Tibial nerve (tissue), 4 donors: ENCODE measurements around the gene ZNF232. TPM values are rescaled to one million over a fixed set of nuclear protein-coding genes. Genes with fewer than 3 reads are reported as not detected.

Experiments
- DNase-seq, 2 donors: peaks; one replicate each; pipeline ENCODE4 v3.0.0-alpha.2; 2019; ENCODE audit warnings: low spot score in 2 of 2
- H3K27ac ChIP-seq, 4 donors: fragments of 200-600 bp; sonication (generic) in 3 of 4; one replicate each; pipeline ENCODE4 v1.5.1; 2017 to 2019; ENCODE audit warnings: mild to moderate bottlenecking in 1 of 4
- H3K27me3 ChIP-seq, 2 donors: fragments of 200-600 bp; sonication (generic) in 1 of 2; one replicate each; pipeline versions ENCODE4 v1.5.1 to v1.6.0; 2017 to 2019
- H3K36me3 ChIP-seq, 3 donors: fragments of 200-600 bp; sonication (generic); one replicate each; pipeline ENCODE4 v1.5.1; 2018 to 2019
- H3K4me1 ChIP-seq, 4 donors: fragments of 200-600 bp; sonication (generic) in 3 of 4; one replicate each; pipeline ENCODE4 v1.5.1; 2017 to 2019
- H3K4me3 ChIP-seq, 4 donors: fragments of 200-600 bp; sonication (generic) in 3 of 4; one replicate each; pipeline ENCODE4 v1.5.1; 2017 to 2019; ENCODE audit warnings: mild to moderate bottlenecking in 1 of 4, moderate library complexity in 1 of 4
- H3K9me3 ChIP-seq, 4 donors: fragments of 200-600 bp; sonication (generic) in 3 of 4; one replicate each; pipeline ENCODE4 v1.5.1; 2017 to 2019
- CTCF ChIP-seq, 5 experiments: fragments of 200-600 bp in 3 of 5; fragments of 450-650 bp in 2 of 5; sonication (generic) in 3 of 5; IDR thresholded peaks; one replicate each; pipeline ENCODE4 v1.5.1; 2016 to 2019; ENCODE audit warnings: antibody characterized with exemption in 5 of 5, mild to moderate bottlenecking in 3 of 5, moderate library complexity in 2 of 5
- EP300 ChIP-seq, 2 donors: sonication (generic); formaldehyde crosslinking; IDR thresholded peaks; one replicate each; pipeline ENCODE4 v1.6.1; 2017; ENCODE audit warnings: antibody characterized with exemption in 2 of 2, mild to moderate bottlenecking in 1 of 2
- POLR2A ChIP-seq, 2 donors: fragments of 450-650 bp; IDR thresholded peaks; one replicate each; pipeline ENCODE4 v1.6.1; 2017; ENCODE audit warnings: antibody characterized with exemption in 2 of 2, mild to moderate bottlenecking in 2 of 2, moderate library complexity in 2 of 2
- WGBS, 2 donors: methylation state at CpG; one replicate each; pipeline ENCODE4 v1.1.5; 2018; 5-methylcytosine and 5-hydroxymethylcytosine counted together
- total RNA-seq, 4 donors: library from RNA; depleted of rRNA; stranded (reverse); fragments of >200 nt; gene quantifications; one replicate each; pipeline ENCODE4 v1.1.0, GENCODE V29; 2016

Gene ZNF232
- total RNA-seq, 4 donors from 2014 or later: 7.3 to 16.4 (median 9.8) TPM

- Histone ChIP-seq H3K27ac (no peak overlapping the region), H3K9me3 (peaks cover 0 to 51% (median 6%) of the 10 kb centered on the region in 4 donors), H3K4me3 (no peak overlapping the region), H3K36me3 (peaks cover 0 to 11% (median 0%) of the 10 kb centered on the region in 3 donors), H3K4me1 (no peaks in the 10 kb centered on the region), H3K27me3 (peaks cover 0 to 7% of the 10 kb centered on the region in 2 donors)
- TF ChIP-seq POLR2A (IDR thresholded peaks at IDR 0.05): no peak
- 76 to 86% methylated on average over 6 of the region's 6 CpGs for WGBS, 2 donors
- DNase-seq: no peak
Observed at GRCh38 chr17:5100832-5101231, 10.8 kb downstream of the ZNF232 start.

- no peak overlapping the region for H3K4me3 ChIP-seq
- no peak for DNase-seq
- peaks cover 0 to 7% of the 10 kb centered on the region in 2 donors for H3K27me3 ChIP-seq
- H3K27ac ChIP-seq: no peak overlapping the region
- WGBS, 2 donors: 85 to 87% methylated on average over 5 of the region's 5 CpGs
- peaks cover 0 to 7% (median 0%) of the 10 kb centered on the region in 3 donors for H3K36me3 ChIP-seq
- H3K4me1 ChIP-seq: no peaks in the 10 kb centered on the region
- H3K9me3 ChIP-seq: peaks cover under 1 to 57% (median 15%) of the 10 kb centered on the region in 4 donors
- TF ChIP-seq POLR2A (IDR thresholded peaks at IDR 0.05) (no peak), CTCF (IDR thresholded peaks at IDR 0.05) (no peak), EP300 (IDR thresholded peaks at IDR 0.05) (no peak)
Observed at GRCh38 chr17:5099271-5099670, 12.4 kb downstream of the ZNF232 start.

GRCh38 chr17:5097101-5097834 lies 14.4 kb downstream of the ZNF232 start:
- peaks cover 8 to 67% (median 34%) of the 10 kb centered on the region in 4 donors for H3K9me3 ChIP-seq

GRCh38 chr17:5096731-5097100 lies 15.0 kb downstream of the ZNF232 start:
- Histone ChIP-seq H3K4me3 (peak overlapping the region; percentile 16 to 53 (median 35)), H3K9me3 (peaks cover 13 to 72% (median 38%) of the 10 kb centered on the region in 4 donors), H3K27me3 (peaks cover 0 to 7% of the 10 kb centered on the region in 2 donors), H3K4me1 (no peaks in the 10 kb centered on the region), H3K36me3 (peaks cover 0 to 33% (median 6%) of the 10 kb centered on the region in 3 donors), H3K27ac (no peak overlapping the region)
- no peak for DNase-seq
- TF ChIP-seq EP300 (IDR thresholded peaks at IDR 0.05) (no peak), POLR2A (IDR thresholded peaks at IDR 0.05) (no peak), CTCF (IDR thresholded peaks at IDR 0.05) (no peak)
- WGBS, 2 donors: 19 to 22% methylated on average over 7 of the region's 7 CpGs

More at GRCh38 chr17:5097101-5097834, 14.4 kb downstream of the ZNF232 start:
- WGBS, 2 donors: 1 to 3% methylated on average over 27 to 37 of the region's 63 CpGs
- TF ChIP-seq POLR2A (IDR thresholded peaks at IDR 0.05): no peak
- TF ChIP-seq EP300 (IDR thresholded peaks at IDR 0.05): no peak
- no peak for TF ChIP-seq CTCF (IDR thresholded peaks at IDR 0.05)
- Histone ChIP-seq H3K4me1 (no peaks in the 10 kb centered on the region), H3K27me3 (peaks cover 0 to 7% of the 10 kb centered on the region in 2 donors), H3K36me3 (peaks cover 0 to 27% (median under 1%) of the 10 kb centered on the region in 3 donors), H3K27ac (peak overlapping the region in 1 of 4 donors; percentile 30), H3K4me3 (peak overlapping the region; percentile 16 to 53 (median 35))
- DNase-seq: peak in 1 of 2 donors; percentile 12

GRCh38 chr17:5092218-5093010 lies 19.3 kb downstream of the ZNF232 start:
- Histone ChIP-seq H3K27ac (no peak overlapping the region), H3K9me3 (peaks cover 29 to 100% (median 64%) of the 10 kb centered on the region in 4 donors), H3K4me1 (no peaks in the 10 kb centered on the region), H3K4me3 (no peak overlapping the region), H3K36me3 (peaks cover 10 to 76% (median 31%) of the 10 kb centered on the region in 3 donors), H3K27me3 (peaks cover 0 to 1% of the 10 kb centered on the region in 2 donors)
- 97 to 99% methylated on average over 6 of the region's 6 CpGs for WGBS, 2 donors
- no peak for DNase-seq
- TF ChIP-seq EP300 (IDR thresholded peaks at IDR 0.05) (no peak), POLR2A (IDR thresholded peaks at IDR 0.05) (no peak), CTCF (IDR thresholded peaks at IDR 0.05) (no peak)
